HEK293T (cell line): Measurements from ENCODE around the gene EIF4G3.

Experiments used
- ARNT ChIP-seq: fragments of 450-650 bp; IDR thresholded peaks from 2 replicates; pipeline ENCODE4 v1.6.1; 2017; ENCODE audit warnings: mild to moderate bottlenecking
- BHLHE40 ChIP-seq: fragments of 450-650 bp; IDR thresholded peaks from 2 replicates; pipeline ENCODE4 v1.6.1; 2016; ENCODE audit warnings: mild to moderate bottlenecking, moderate library complexity, borderline replicate concordance
- ELF4 ChIP-seq: fragments of 450-650 bp; IDR thresholded peaks from 2 replicates; pipeline ENCODE4 v1.6.1; 2017; ENCODE audit warnings: antibody characterized with exemption
- FOXA1 ChIP-seq: fragments of 450-650 bp; IDR thresholded peaks from 2 replicates; pipeline ENCODE4 v1.6.1; 2016; ENCODE audit warnings: mild to moderate bottlenecking
- FOXK2 ChIP-seq: fragments of 450-650 bp; IDR thresholded peaks from 2 replicates; pipeline ENCODE4 v1.6.1; 2016; ENCODE audit warnings: mild to moderate bottlenecking
- FOXM1 ChIP-seq: fragments of 450-650 bp; IDR thresholded peaks from 2 replicates; pipeline ENCODE4 v1.6.1; 2017; ENCODE audit warnings: mild to moderate bottlenecking, borderline replicate concordance
- HDGF ChIP-seq: fragments of 450-650 bp; IDR thresholded peaks from 2 replicates; pipeline ENCODE4 v1.6.1; 2017; ENCODE audit warnings: antibody characterized with exemption, borderline replicate concordance
- LEF1 ChIP-seq: fragments of 450-650 bp; IDR thresholded peaks from 2 replicates; pipeline ENCODE4 v1.6.1; 2017; ENCODE audit warnings: mild to moderate bottlenecking, borderline replicate concordance
- NFRKB ChIP-seq: fragments of 450-650 bp; IDR thresholded peaks from 2 replicates; pipeline ENCODE4 v1.6.1; 2016; ENCODE audit warnings: mild to moderate bottlenecking, moderate library complexity
- SP1 ChIP-seq: fragments of 450-650 bp; IDR thresholded peaks from 2 replicates; pipeline ENCODE4 v1.6.1; 2017
- TARDBP ChIP-seq: fragments of 450-650 bp; IDR thresholded peaks from 2 replicates; pipeline ENCODE4 v1.6.1; 2016

- TF ChIP-seq ELF4: no peak
- TF ChIP-seq ARNT: no peak
- TF ChIP-seq TARDBP: no peak
- no peak for TF ChIP-seq BHLHE40
- no peak for TF ChIP-seq FOXK2
- no peak for TF ChIP-seq SP1
- no peak for TF ChIP-seq HDGF
- TF ChIP-seq NFRKB: no peak
- no peak for TF ChIP-seq FOXM1
- TF ChIP-seq FOXA1: no peak
- TF ChIP-seq LEF1: no peak
These were observed 131.3 kb downstream of the EIF4G3 start for GRCh38 chr1:21045351-21045750.
